ENCODE data around the gene ARMC9.

Gene ARMC9

GRCh38 chr2:231207734-231208133 is 9.3 kb downstream of the ARMC9 start:
- no peak for DNase-seq

- no peak for DNase-seq
Observed at GRCh38 chr2:231210782-231211181, 12.4 kb downstream of the ARMC9 start.

- peak; percentile 9 for DNase-seq
Observed at GRCh38 chr2:231211486-231211885, 13.1 kb downstream of the ARMC9 start.

- DNase-seq = peak; percentile 53
Observed at GRCh38 chr2:231212329-231212845, 14.0 kb downstream of the ARMC9 start.

GRCh38 chr2:231213931-231214642 is 15.7 kb downstream of the ARMC9 start:
- no peak for DNase-seq

GRCh38 chr2:231218366-231218765 is 19.9 kb downstream of the ARMC9 start:
- no peak for DNase-seq

GRCh38 chr2:231219289-231219688 is 20.9 kb downstream of the ARMC9 start:
- DNase-seq = no peak

GRCh38 chr2:231221761-231222160 is 23.3 kb downstream of the ARMC9 start:
- DNase-seq = no peak

GRCh38 chr2:231222318-231223000 is 24.0 kb downstream of the ARMC9 start:
- peak; percentile 21 for DNase-seq

GRCh38 chr2:231223001-231223375 is 24.6 kb downstream of the ARMC9 start:
- no peak for DNase-seq

- DNase-seq = no peak
Observed at GRCh38 chr2:231223458-231223976, 25.1 kb downstream of the ARMC9 start.

- peak; percentile 71 for DNase-seq
Observed at GRCh38 chr2:231227310-231228162, 29.1 kb downstream of the ARMC9 start.

- DNase-seq = no peak
Observed at GRCh38 chr2:231228223-231228622, 29.8 kb downstream of the ARMC9 start.

- DNase-seq = no peak
Observed at GRCh38 chr2:231228974-231229529, 30.6 kb downstream of the ARMC9 start.

GRCh38 chr2:231235217-231235616 is 36.8 kb downstream of the ARMC9 start:
- no peak for DNase-seq

GRCh38 chr2:231238689-231239088 is 40.3 kb downstream of the ARMC9 start:
- no peak for DNase-seq

GRCh38 chr2:231239751-231240150 is 41.3 kb downstream of the ARMC9 start:
- DNase-seq = no peak

GRCh38 chr2:231241755-231242507 is 43.5 kb downstream of the ARMC9 start:
- no peak for DNase-seq

GRCh38 chr2:231243866-231244265 is 45.4 kb downstream of the ARMC9 start:
- no peak for DNase-seq

GRCh38 chr2:231244382-231245248 is 46.2 kb downstream of the ARMC9 start:
- no peak for DNase-seq
